Colonic mucosa (tissue), 4 donors: ENCODE results near the gene PLPPR1. TPM values are rescaled to one million over a fixed set of nuclear protein-coding genes. Genes with fewer than 3 reads are reported as not detected.

Experiments used
- DNase-seq: peaks from one replicate; pipeline ENCODE4 v3.0.0-alpha.2; 2020
- H3K27ac ChIP-seq: fragments of 200-600 bp; one replicate; pipeline ENCODE4 v1.8.0; 2021
- H3K27me3 ChIP-seq: fragments of 200-600 bp; one replicate; pipeline ENCODE4 v1.8.0; 2021
- H3K36me3 ChIP-seq: fragments of 200-600 bp; one replicate; pipeline ENCODE4 v1.8.0; 2021
- H3K4me1 ChIP-seq: fragments of 200-600 bp; one replicate; pipeline ENCODE4 v1.8.0; 2021; ENCODE audit warnings: mild to moderate bottlenecking
- H3K4me3 ChIP-seq: fragments of 200-600 bp; one replicate; pipeline ENCODE4 v1.8.0; 2021
- H3K9ac ChIP-seq, 2 donors: one replicate each; pipeline ENCODE4 v1.7.0; 2013; ENCODE audit warnings: control low read depth in 2 of 2, low read depth in 2 of 2, low read length in 2 of 2
- H3K9me3 ChIP-seq: fragments of 200-600 bp; one replicate; pipeline ENCODE4 v1.8.0; 2021
- intact Hi-C: fragments of 100-400 bp; cut with DNase I; formaldehyde crosslinking; loops from one replicate; pipeline ENCODE4 v1.14.1; 2022
- total RNA-seq, 2 donors: library from RNA; stranded (reverse); fragmentation: NEBNext Ultra II Directional in 1 of 2; extraction: Animal tissue kit (Norgen Biotek cat#: 25700) in 1 of 2; gene quantifications; one replicate each; pipeline ENCODE4 v1.2.1, GENCODE V29; 2021
- TF ChIP-seq, protein P1 (sequence below): fragments of 200-600 bp; IDR thresholded peaks from one replicate; pipeline ENCODE4 v1.8.0; 2022; ENCODE audit warnings: antibody characterized with exemption, mild to moderate bottlenecking
- donor health status: healthy.
- donor health status: DM: no; HTN: no; CAD: no.
- donor health status: DM: no; HTN: no; CAD: no.

Gene PLPPR1
- total RNA-seq, 2 donors from 2014 or later, result 0.25 to 0.69 TPM

GRCh38 chr9:101065930-101066329 lies 37.4 kb downstream of the PLPPR1 start:
- Histone ChIP-seq H3K4me1 (no peaks in the 10 kb centered on the region), H3K27me3 (no peaks in the 10 kb centered on the region), H3K4me3 (no peak overlapping the region), H3K9me3 (no peaks in the 10 kb centered on the region), H3K27ac (no peak overlapping the region), H3K9ac (no peak overlapping the region), H3K36me3 (no peaks in the 10 kb centered on the region)
- intact Hi-C loops, result no loop called here
- TF ChIP-seq, protein P1, sequence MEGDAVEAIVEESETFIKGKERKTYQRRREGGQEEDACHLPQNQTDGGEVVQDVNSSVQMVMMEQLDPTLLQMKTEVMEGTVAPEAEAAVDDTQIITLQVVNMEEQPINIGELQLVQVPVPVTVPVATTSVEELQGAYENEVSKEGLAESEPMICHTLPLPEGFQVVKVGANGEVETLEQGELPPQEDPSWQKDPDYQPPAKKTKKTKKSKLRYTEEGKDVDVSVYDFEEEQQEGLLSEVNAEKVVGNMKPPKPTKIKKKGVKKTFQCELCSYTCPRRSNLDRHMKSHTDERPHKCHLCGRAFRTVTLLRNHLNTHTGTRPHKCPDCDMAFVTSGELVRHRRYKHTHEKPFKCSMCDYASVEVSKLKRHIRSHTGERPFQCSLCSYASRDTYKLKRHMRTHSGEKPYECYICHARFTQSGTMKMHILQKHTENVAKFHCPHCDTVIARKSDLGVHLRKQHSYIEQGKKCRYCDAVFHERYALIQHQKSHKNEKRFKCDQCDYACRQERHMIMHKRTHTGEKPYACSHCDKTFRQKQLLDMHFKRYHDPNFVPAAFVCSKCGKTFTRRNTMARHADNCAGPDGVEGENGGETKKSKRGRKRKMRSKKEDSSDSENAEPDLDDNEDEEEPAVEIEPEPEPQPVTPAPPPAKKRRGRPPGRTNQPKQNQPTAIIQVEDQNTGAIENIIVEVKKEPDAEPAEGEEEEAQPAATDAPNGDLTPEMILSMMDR, result no peak
- DNase-seq, result no peak

DNA sequence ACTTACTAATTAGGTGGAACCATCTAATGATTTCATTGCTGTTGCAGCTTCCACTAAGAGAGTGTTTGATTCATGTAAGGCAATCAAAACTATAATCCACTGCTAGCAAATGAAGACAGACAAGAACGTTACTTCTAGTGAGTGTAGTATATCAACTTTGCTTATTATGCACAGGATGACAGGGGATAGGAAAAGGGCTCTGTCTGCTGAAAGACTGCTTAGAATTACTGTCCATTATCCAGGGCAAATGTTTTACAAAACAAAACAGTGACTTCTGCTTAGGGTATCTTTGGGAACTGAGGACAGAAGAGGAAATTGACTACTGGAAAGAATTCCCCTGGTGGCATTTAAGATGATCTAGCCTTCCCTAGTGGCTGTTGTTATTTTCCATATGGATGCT lies 40.2 kb downstream of the PLPPR1 start:
- Histone ChIP-seq H3K4me3 (no peak overlapping the region), H3K9me3 (no peaks in the 10 kb centered on the region), H3K27me3 (no peaks in the 10 kb centered on the region), H3K27ac (no peak overlapping the region), H3K4me1 (no peaks in the 10 kb centered on the region), H3K36me3 (no peaks in the 10 kb centered on the region), H3K9ac (no peak overlapping the region)
- no peak for DNase-seq
- TF ChIP-seq, protein P1, result no peak
- intact Hi-C loops, result no loop called here

GRCh38 chr9:101072259-101072658 lies 43.7 kb downstream of the PLPPR1 start:
- Histone ChIP-seq H3K4me1 (no peaks in the 10 kb centered on the region), H3K9ac (no peak overlapping the region), H3K27ac (no peak overlapping the region), H3K36me3 (no peaks in the 10 kb centered on the region), H3K9me3 (no peaks in the 10 kb centered on the region), H3K4me3 (no peak overlapping the region), H3K27me3 (no peaks in the 10 kb centered on the region)
- no peak for DNase-seq
- intact Hi-C loops, result no loop called here
- TF ChIP-seq, protein P1, result no peak

DNA sequence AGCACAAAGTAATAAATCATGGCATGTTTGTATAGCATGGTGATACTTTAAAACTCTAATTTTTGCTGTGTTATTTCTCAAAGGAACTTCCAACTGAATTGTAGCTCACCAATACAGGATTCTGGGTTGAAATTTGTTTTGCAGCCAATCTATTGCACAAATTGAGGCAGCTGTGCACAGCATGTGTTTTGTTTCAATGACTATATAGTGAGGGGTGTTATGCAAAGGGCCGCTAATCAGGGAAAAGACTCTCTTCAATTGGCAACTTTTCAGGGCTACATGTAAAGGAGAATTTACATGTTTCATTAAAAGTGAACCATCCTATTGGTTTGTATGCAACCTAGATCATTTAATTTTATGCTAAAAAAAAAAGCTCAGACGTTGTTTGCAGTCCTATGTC lies 44.6 kb downstream of the PLPPR1 start:
- Histone ChIP-seq H3K4me1 (no peaks in the 10 kb centered on the region), H3K4me3 (no peak overlapping the region), H3K27me3 (no peaks in the 10 kb centered on the region), H3K36me3 (no peaks in the 10 kb centered on the region), H3K9me3 (no peaks in the 10 kb centered on the region), H3K9ac (no peak overlapping the region), H3K27ac (no peak overlapping the region)
- TF ChIP-seq, protein P1, result no peak
- no peak for DNase-seq
- intact Hi-C loops, result no loop called here

DNA sequence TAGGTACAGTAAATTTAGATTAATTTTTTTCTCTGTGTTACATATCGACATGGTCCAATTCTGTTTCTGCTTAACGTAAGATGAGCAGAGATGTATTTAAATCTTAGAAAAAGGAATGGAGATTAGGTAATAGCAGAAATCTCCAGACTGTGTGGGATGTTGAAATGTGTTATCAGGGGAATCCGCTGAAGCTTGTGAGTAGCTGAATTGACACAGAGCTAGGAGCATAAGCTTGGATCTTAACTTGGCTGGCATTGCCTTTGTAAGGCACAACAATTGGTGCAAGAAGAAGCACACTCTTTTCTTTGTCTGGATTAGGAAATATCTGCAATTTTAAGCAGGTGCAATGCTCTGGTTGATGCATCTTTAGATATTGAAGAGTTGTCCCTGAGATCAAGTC lies 53.1 kb downstream of the PLPPR1 start:
- H3K27ac ChIP-seq, result no peak overlapping the region

More for the DNA sequence above, 53.1 kb downstream of the PLPPR1 start:
- H3K9me3 ChIP-seq, result no peaks in the 10 kb centered on the region
- TF ChIP-seq, protein P1, result no peak
- no peak overlapping the region for H3K4me3 ChIP-seq
- no peaks in the 10 kb centered on the region for H3K36me3 ChIP-seq
- no peaks in the 10 kb centered on the region for H3K4me1 ChIP-seq
- no peaks in the 10 kb centered on the region for H3K27me3 ChIP-seq
- DNase-seq, result no peak
- intact Hi-C loops, result no loop called here
- H3K9ac ChIP-seq, result no peak overlapping the region
